ENCODE results near the gene ANO2.

The ANO2 gene

DNA sequence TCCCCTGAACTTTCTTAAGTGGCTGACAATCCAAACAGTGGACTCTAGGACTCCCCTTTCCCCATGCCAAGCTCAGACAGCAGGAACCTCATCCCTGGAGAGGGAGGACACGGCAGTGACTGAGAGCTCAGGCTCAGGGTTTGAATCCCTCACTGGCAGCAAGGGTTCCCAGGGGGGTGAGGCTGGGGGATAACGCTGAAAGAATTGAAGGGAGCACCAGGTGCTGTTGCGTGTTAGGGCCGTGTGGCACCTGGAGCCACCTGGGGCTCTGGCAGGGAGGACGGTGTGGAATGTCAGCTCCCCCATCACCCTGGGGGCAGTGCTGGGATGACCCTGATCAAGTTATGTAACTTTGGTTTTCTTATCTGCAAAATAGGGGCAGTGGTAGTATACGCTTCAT lies 40.1 kb downstream of the ANO2 start:
- H3K4me3 ChIP-seq (ENCODE audit: low read length), result no peak overlapping the region
- H3K27ac ChIP-seq (ENCODE audit: low read length), result no peak overlapping the region
- H3K4me2 ChIP-seq (ENCODE audit: low read length), result no peak overlapping the region
- H3K36me3 ChIP-seq (replicated peaks; ENCODE audit: low read depth, low read length), result no peaks in the 10 kb centered on the region
- H2AFZ ChIP-seq (ENCODE audit: low read depth, low read length), result no peak overlapping the region
- no peaks in the 10 kb centered on the region for H4K20me1 ChIP-seq (ENCODE audit: insufficient read depth, low read length)
- peaks cover 29% of the 10 kb centered on the region for H3K27me3 ChIP-seq (ENCODE audit: low read depth, low read length)
- no peak for TF ChIP-seq EZH2phosphoT487 (IDR thresholded peaks at IDR 0.05; ENCODE audit: low read depth)
- TF ChIP-seq CTCF (IDR thresholded peaks at IDR 0.05; ENCODE audit: low read depth, low read length), result no peak
- no peaks in the 10 kb centered on the region for H3K79me2 ChIP-seq (ENCODE audit: low read length)
- H3K4me1 ChIP-seq (ENCODE audit: low read length), result no peaks in the 10 kb centered on the region
- no peaks in the 10 kb centered on the region for H3K9me3 ChIP-seq (ENCODE audit: insufficient read depth, low read length)
- no peak overlapping the region for H3K9ac ChIP-seq (ENCODE audit: low read length)

- no peaks in the 10 kb centered on the region for H3K9me3 ChIP-seq (ENCODE audit: insufficient read depth, low read length)
- H3K27ac ChIP-seq (ENCODE audit: low read length), result no peak overlapping the region
- H3K27me3 ChIP-seq (ENCODE audit: low read depth, low read length), result peaks cover 26% of the 10 kb centered on the region
- TF ChIP-seq EZH2phosphoT487 (IDR thresholded peaks at IDR 0.05; ENCODE audit: low read depth) (no peak), CTCF (IDR thresholded peaks at IDR 0.05; ENCODE audit: low read depth, low read length) (no peak)
- H3K36me3 ChIP-seq (replicated peaks; ENCODE audit: low read depth, low read length), result no peaks in the 10 kb centered on the region
- no peak overlapping the region for H2AFZ ChIP-seq (ENCODE audit: low read depth, low read length)
- H4K20me1 ChIP-seq (ENCODE audit: insufficient read depth, low read length), result no peaks in the 10 kb centered on the region
- no peaks in the 10 kb centered on the region for H3K79me2 ChIP-seq (ENCODE audit: low read length)
- no peak overlapping the region for H3K9ac ChIP-seq (ENCODE audit: low read length)
- H3K4me1 ChIP-seq (ENCODE audit: low read length), result no peaks in the 10 kb centered on the region
- H3K4me3 ChIP-seq (ENCODE audit: low read length), result no peak overlapping the region
- no peak overlapping the region for H3K4me2 ChIP-seq (ENCODE audit: low read length)
Observed at GRCh38 chr12:5904441-5904840, 40.6 kb downstream of the ANO2 start.

DNA sequence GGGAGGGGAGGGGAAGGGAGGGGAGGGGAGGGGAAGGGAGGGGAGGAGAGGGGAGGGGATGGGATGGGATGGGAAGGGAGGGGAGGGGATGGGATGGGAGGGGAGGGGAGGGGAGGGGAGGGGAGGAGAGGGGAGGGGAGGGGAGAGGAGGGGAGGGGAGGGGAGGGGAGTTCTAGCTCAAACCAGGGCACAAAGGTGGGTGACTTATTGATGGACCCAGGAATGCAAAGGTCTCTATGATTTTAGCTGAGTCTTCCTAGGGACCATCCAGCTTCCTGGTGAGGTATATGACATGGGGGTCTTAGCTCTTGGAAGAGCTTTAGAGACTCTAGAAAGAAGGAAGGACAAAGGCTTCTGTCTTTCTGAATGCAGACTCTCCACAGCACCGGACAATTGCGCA lies 42.3 kb downstream of the ANO2 start:
- Histone ChIP-seq H3K36me3 (replicated peaks; ENCODE audit: low read depth, low read length) (no peaks in the 10 kb centered on the region), H3K4me3 (ENCODE audit: low read length) (no peak overlapping the region), H3K9ac (ENCODE audit: low read length) (no peak overlapping the region), H3K27me3 (ENCODE audit: low read depth, low read length) (peaks cover 11% of the 10 kb centered on the region; the same call in 1 of the 2 replicates), H3K9me3 (ENCODE audit: insufficient read depth, low read length) (no peaks in the 10 kb centered on the region), H3K4me2 (ENCODE audit: low read length) (no peak overlapping the region), H3K79me2 (ENCODE audit: low read length) (no peaks in the 10 kb centered on the region), H2AFZ (ENCODE audit: low read depth, low read length) (no peak overlapping the region), H4K20me1 (ENCODE audit: insufficient read depth, low read length) (no peaks in the 10 kb centered on the region), H3K27ac (ENCODE audit: low read length) (no peak overlapping the region), H3K4me1 (ENCODE audit: low read length) (no peaks in the 10 kb centered on the region)
- TF ChIP-seq EZH2phosphoT487 (IDR thresholded peaks at IDR 0.05; ENCODE audit: low read depth), result no peak
- no peak for TF ChIP-seq CTCF (IDR thresholded peaks at IDR 0.05; ENCODE audit: low read depth, low read length)

DNA sequence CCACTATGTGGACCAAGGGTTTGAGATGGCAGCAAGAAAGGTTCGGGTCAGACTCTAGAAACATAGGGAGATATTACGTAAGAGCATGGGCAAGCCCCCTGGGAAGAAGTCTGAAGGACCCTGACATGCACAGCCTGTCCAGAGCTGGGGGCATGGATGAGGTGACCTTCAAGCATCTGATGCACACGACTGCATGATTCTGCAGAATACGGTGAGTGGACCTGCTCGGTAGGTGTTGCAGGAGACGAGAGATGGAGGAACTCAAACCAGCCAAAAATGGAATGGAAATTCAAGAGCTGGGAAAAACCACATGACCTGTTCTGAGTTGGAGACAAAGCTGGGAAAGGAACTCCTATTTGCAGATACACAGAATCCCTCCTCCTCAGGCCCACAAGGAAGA lies 43.6 kb downstream of the ANO2 start:
- Histone ChIP-seq H3K4me2 (ENCODE audit: low read length) (no peak overlapping the region), H3K27me3 (ENCODE audit: low read depth, low read length) (peaks cover 5% of the 10 kb centered on the region; the same call in 1 of the 2 replicates), H3K36me3 (replicated peaks; ENCODE audit: low read depth, low read length) (no peaks in the 10 kb centered on the region), H3K27ac (ENCODE audit: low read length) (no peak overlapping the region), H3K4me1 (ENCODE audit: low read length) (no peaks in the 10 kb centered on the region), H3K9me3 (ENCODE audit: insufficient read depth, low read length) (no peaks in the 10 kb centered on the region), H3K4me3 (ENCODE audit: low read length) (no peak overlapping the region), H4K20me1 (ENCODE audit: insufficient read depth, low read length) (no peaks in the 10 kb centered on the region), H3K9ac (ENCODE audit: low read length) (no peak overlapping the region), H2AFZ (ENCODE audit: low read depth, low read length) (no peak overlapping the region), H3K79me2 (ENCODE audit: low read length) (no peaks in the 10 kb centered on the region)
- no peak for TF ChIP-seq CTCF (IDR thresholded peaks at IDR 0.05; ENCODE audit: low read depth, low read length)
- TF ChIP-seq EZH2phosphoT487 (IDR thresholded peaks at IDR 0.05; ENCODE audit: low read depth), result no peak
